Adipose tissue (tissue), 3 donors: ENCODE results near the gene RNF113A. TPM values are rescaled to one million over a fixed set of nuclear protein-coding genes. Genes with fewer than 3 reads are reported as not detected.
"Not testable (repeated sequence)": the region's sequence is repeated elsewhere in the genome, so short reads cannot be mapped to it uniquely, and the experiment has no call there.

Experiments used
- H3K27ac ChIP-seq: one replicate; pipeline ENCODE4 v1.5.1; 2013; ENCODE audit warnings: low read depth, low read length
- WGBS, 3 donors: extraction: QIAGEN DNeasy Blood & Tissue Kit; methylation state at CpG; one replicate each; pipeline ENCODE4 v1.1.7; 2013; 5-methylcytosine and 5-hydroxymethylcytosine counted together
- polyA plus RNA-seq, 3 donors: library from polyadenylated mRNA; stranded (reverse); fragments of 200-250 nt; gene quantifications; one replicate each; pipeline ENCODE4 v1.2.3, GENCODE V29; 2013
- donor health status: healthy with polysubstance abuse.
- donor health status: Bipolar disorder and iron deficiency.
- donor health status: healthy.

RNF113A gene
- 10 to 100 TPM in 1 of 3 donors, 1 to 10 TPM in 2; 7.5 to 18.8 (median 8.8) TPM for polyA plus RNA-seq

GRCh38 chrX:119871599-119872395, at the start of gene RNF113A, which contains the start of gene NDUFA1:
RNF113A (minus strand) TSS chrX:119871733; CDS start chrX:119871613, 120 bp downstream.
NDUFA1 (plus strand) TSS chrX:119871832; CDS start chrX:119871912, 80 bp downstream.
- H3K27ac ChIP-seq: peak within 1 kb of the TSS; percentile 75
- WGBS, 3 donors: 0 to 33% (median 0%) methylated on average over 49 to 62 of the region's 62 CpGs

DNA sequence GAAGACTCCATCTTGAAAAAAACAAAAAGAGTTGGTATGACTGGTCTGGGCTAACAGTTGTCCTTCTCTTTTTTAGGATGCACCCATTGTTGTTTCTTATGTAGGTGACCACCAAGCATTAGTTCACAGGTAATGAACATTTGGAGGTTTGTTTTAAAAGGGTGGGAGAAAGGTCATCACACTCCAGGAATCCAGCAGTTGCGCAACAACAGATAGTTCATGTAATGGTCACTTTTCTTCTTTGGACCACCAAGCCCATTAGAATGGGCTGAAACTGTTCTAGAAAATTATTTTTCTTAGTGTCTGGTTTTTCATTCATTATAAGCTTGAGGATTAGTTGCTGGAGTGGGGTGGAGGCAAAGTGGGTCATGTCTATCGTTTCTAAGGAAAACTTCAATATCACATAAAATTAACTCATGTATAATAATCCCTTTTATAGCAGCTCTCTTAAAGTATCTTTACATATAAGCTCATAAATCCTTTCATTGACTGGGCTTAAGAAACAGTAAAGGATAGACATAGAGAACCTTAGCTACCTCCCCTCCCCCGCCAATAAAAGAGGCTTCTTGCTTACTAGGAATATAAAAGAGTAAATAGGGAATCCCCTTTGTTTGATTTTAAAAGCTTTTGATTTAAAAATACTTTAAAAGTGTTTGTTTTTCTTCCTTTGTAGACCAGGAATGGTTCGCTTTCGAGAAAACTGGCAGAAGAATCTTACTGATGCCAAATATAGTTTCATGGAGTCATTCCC, 48.5 kb upstream of the RNF113A start:
- no peak overlapping the region for H3K27ac ChIP-seq
- 80 to 94% (median 94%) methylated on average over 5 of the region's 5 CpGs for WGBS, 3 donors

DNA sequence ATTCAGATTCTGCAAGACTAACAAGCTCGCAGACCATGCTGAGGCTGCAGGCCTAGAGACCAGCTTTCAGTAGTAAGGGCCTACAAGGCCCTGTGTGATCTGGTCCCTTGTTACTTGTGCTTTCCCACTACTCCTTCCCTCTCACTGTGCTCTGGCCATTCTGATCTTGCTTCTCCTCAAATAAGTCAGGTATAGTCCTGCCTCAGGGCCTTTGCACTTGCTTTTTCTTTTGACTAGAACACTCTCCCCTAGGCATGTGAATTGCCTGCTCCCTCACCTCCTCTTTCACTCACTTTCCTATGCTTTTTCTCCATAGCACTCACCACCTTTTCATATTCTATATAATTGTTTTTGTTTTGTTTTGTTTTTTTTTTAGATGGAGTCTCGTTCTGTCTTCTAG, 46.3 kb upstream of the RNF113A start:
- 73 to 100% (median 94%) methylated on average over 2 of the region's 2 CpGs for WGBS, 3 donors
- H3K27ac ChIP-seq: no peak overlapping the region

GRCh38 chrX:119916310-119916709, 44.8 kb upstream of the RNF113A start:
- 84 to 93% (median 88%) methylated on average over 4 to 5 of the region's 5 CpGs for WGBS, 3 donors
- no peak overlapping the region for H3K27ac ChIP-seq

DNA sequence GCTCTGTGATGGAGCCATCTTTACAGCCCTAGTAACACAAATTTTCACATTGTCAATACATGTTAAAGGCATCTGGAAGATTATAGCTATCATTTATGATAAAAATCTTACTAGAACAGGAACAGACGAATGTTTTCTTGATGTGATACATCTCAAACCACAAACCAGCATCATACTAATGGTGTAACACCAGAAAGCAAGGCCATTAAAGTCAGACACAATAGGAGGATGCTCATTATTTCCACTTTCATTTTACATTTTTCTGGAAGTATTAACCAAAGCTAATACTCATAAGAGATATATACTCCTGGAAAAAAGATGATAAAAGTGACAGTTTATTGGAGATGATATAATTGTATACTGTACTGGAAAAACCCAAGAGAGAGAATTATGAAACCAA, 29.4 kb upstream of the RNF113A start:
- no peak overlapping the region for H3K27ac ChIP-seq
- 50 to 82% (median 54%) methylated on average over 1 of the region's 1 CpG for WGBS, 3 donors

GRCh38 chrX:119899125-119899524, 27.6 kb upstream of the RNF113A start:
- no peak overlapping the region for H3K27ac ChIP-seq
- 20 to 24% (median 22%) methylated on average over 2 of the region's 2 CpGs for WGBS, 3 donors

- WGBS, 3 donors: 43 to 69% (median 61%) methylated on average over 4 of the region's 4 CpGs
Measured at GRCh38 chrX:119895843-119896326, 24.4 kb upstream of the RNF113A start, which contains the start of gene AKAP14. AKAP14 (plus strand) TSS chrX:119895893; CDS start chrX:119903224, 7,331 bp downstream.

DNA sequence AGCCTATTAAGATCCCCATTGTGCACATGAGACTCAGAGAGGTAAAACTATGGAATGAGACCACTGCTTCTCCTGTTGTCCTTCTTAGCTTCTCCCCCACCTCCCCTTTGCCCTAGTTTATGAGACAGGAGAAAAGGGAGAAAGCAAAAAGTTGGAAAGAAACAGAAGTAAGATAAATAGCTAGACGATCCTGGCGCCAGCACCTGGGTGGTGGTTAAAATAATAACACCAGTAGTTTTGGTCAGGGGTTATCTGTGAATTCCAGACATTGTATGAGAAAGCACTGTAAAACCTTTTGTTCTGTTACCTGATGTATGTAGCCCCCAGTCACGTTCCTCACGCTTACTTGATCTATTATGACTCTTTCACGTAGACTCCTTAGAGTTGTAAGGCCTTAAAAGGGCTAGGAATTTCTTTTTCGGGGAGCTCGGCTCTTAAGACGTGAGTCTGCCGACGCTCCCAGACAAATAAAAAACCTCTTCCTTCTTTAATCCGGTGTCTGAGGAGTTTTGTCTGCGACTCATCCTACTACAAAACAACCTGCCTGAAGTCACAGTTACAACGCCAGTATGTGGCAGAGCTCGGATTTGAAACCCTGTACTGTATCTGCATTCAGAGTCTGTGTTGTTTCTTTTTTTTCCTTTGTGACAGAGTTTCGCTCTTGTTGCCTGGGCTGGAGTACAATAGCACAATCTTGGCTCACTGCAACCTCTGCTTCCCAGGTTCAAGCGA, 20.6 kb upstream of the RNF113A start:
- WGBS, 3 donors: 65 to 74% (median 70%) methylated on average over 16 of the region's 16 CpGs
- H3K27ac ChIP-seq: not testable (repeated sequence)

More at GRCh38 chrX:119895843-119896326, 24.4 kb upstream of the RNF113A start, which contains the start of gene AKAP14:
- H3K27ac ChIP-seq: no peak within 1 kb of the TSS

DNA sequence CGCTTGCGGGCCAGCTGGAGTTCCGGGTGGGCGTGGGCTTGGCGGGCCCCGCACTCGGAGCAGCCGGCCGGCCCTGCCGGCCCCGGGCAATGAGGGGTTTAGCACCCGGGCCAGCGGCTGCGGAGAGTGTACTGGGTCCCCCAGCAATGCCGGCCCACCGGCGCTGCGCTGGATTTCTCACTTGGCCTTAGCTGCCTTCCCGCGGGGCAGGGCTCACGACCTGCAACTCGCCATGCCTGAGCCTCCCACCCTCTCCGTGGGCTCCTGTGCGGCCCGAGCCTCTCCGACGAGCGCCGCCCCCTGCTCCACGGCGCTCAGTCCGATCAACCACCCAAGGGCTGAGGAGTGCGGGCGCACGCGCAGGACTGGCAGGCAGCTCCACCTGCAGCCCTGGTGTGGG, 19.1 kb upstream of the RNF113A start:
- not testable (repeated sequence) for H3K27ac ChIP-seq
- WGBS, 3 donors: 76 to 96% (median 84%) methylated on average over 15 to 33 of the region's 36 CpGs

DNA sequence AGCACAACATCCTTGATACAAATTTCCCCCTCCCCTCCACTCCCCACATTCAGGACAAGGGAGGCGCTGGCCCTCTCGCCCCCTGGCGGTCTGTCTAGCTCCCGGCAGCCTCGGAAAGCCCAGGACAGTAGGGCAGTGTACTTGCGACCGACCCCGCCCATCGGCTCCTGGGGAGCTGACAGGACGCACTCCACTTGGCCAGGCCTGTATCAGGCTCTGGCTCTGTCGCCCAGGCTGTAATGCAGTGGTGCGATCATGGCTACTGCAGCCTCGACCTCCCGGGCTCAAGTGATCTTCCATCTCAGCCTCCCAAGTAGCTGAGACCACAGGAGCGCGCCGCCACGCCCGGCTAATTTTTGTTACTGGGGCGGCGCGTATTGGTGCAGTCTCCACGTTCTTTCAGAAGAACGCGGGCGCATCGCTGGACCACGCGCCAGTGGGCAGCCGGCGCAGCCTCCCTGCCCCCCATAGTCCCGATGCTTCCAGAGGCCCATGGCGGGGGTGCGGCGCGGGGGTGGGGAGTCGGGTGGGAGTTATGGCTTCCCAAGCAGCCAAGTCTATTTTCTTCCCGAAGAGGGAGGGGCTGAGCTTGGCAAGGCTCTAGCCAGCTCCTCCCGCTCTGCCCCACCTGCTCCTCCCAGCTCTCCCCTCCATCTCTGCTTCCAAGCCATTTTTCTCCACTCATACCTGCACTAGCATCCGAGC, 16.3 kb upstream of the RNF113A start:
- 4 to 29% (median 9%) methylated on average over 33 to 40 of the region's 40 CpGs for WGBS, 3 donors
- H3K27ac ChIP-seq: no peak overlapping the region

- WGBS, 3 donors: 69 to 79% (median 78%) methylated on average over 11 of the region's 11 CpGs
- H3K27ac ChIP-seq: no peak overlapping the region
Measured at GRCh38 chrX:119885554-119886428, 14.3 kb upstream of the RNF113A start.

DNA sequence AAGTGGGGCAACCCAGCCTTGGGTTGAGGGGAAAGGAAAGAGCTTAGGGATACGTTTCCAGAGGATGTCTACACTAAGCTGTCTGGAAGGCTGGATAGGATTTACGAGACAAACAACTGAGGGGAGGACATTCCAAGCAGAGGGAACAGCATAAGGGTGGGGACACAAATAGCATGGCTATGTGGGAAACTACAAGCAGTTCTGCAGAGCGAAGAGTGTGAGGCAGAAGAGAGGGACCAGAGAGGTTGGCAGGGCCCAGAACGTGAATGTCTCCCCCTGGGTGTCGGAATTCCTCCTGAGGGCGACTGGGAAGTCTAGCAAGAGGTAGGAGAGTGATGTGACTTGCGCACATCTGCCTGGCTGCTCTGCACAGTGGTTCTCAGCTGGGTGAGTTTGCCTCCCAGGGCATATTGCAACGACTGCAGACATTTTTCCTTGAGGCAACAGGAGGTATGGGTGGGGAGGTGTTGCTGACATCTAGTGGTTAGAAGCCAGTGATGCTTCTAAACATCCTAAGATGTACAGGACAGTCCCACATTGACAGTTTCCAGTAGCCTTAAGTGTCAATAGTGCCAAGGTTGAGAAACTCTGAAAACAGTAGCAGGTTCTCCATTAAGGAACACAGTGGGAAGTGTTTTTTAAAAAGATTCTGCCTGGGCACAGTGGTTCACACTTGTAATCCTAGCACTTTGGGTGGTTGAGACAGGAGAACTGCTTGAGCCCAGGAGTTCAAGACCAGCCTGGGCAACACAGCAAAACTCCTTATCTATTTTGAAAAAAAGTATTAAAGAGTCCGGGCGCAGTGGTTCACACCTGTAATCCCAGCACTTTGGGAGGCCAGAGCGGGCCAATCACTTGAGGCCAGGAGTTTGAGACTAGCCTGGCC, 9.3 kb upstream of the RNF113A start:
- 58 to 65% (median 59%) methylated on average over 11 of the region's 11 CpGs for WGBS, 3 donors
- H3K27ac ChIP-seq: no peak overlapping the region

- WGBS, 3 donors: 78 to 87% (median 78%) methylated on average over 5 of the region's 5 CpGs
- no peak overlapping the region for H3K27ac ChIP-seq
Measured at GRCh38 chrX:119880076-119880475, 8.5 kb upstream of the RNF113A start.

- WGBS, 3 donors: 66 to 83% (median 76%) methylated on average over 2 of the region's 2 CpGs
Measured at GRCh38 chrX:119878740-119879139, 7.2 kb upstream of the RNF113A start.

GRCh38 chrX:119871245-119871598, 311 bp downstream of the RNF113A start:
- H3K27ac ChIP-seq: no peak overlapping the region
- 0 to 37% (median 1%) methylated on average over 24 to 26 of the region's 26 CpGs for WGBS, 3 donors

More at GRCh38 chrX:119878740-119879139, 7.2 kb upstream of the RNF113A start:
- no peak overlapping the region for H3K27ac ChIP-seq

GRCh38 chrX:119870626-119871131, 854 bp downstream of the RNF113A start:
- 0 to 33% (median 1%) methylated on average over 17 to 25 of the region's 25 CpGs for WGBS, 3 donors
- no peak overlapping the region for H3K27ac ChIP-seq
